SK-N-SH (cell line): ENCODE measurements around the gene ADD2. TPM values are rescaled to one million over a fixed set of nuclear protein-coding genes. Genes with fewer than 3 reads are reported as not detected.

Experiments used
- CTCF ChIA-PET: fragments of 300-600, 350-600 bp; formaldehyde crosslinking; extraction: SDS; loops from one replicate; lab custom pipeline; 2021; lab: Yijun Ruan, JAX
- POLR2A ChIA-PET: fragments of 350-600 bp; sonication (Branson Sonifier 250); formaldehyde crosslinking; extraction: SDS; loops from one replicate; lab custom pipeline; 2020; ENCODE audit warnings: antibody characterized with exemption, inconsistent platforms; lab: Yijun Ruan, JAX
- DNase-seq: peaks from one replicate; pipeline ENCODE4 v3.0.0; 2012
- H2AFZ ChIP-seq: fragments of 200-600 bp; sonication (generic); 2 replicates; pipeline ENCODE4 v1.8.1; 2016; ENCODE audit warnings: antibody characterized with exemption, mild to moderate bottlenecking, low read depth
- H3F3A ChIP-seq: fragments of 200-600 bp; sonication (generic); replicated peaks from 2 replicates; pipeline ENCODE3; 2016; ENCODE audit warnings: antibody characterized with exemption, mild to moderate bottlenecking; ENCODE audit not compliant: insufficient read depth
- H3K27ac ChIP-seq, 2 experiments: fragments of 200-500 bp in 1 of 2; fragments of 200-600 bp in 1 of 2; sonication (Bioruptor generic) in 1 of 2; sonication (generic), shearing (Covaris generic) in 1 of 2; 2 replicates each; pipeline versions ENCODE4 v1.5.1 to v1.6.1; 2014 to 2016; ENCODE audit warnings: low read depth in 2 of 2, inconsistent platforms in 1 of 2, low read length in 1 of 2, mild to moderate bottlenecking in 1 of 2, mixed read lengths in 1 of 2
- H3K27me3 ChIP-seq: fragments of 200-600 bp; sonication (generic), shearing (Covaris generic); 2 replicates; pipeline ENCODE4 v1.6.1; 2016; ENCODE audit warnings: mixed run types; ENCODE audit not compliant: insufficient read depth
- H3K36me3 ChIP-seq, 2 experiments: fragments of 200-500 bp in 1 of 2; fragments of 200-600 bp in 1 of 2; sonication (Bioruptor generic) in 1 of 2; sonication (generic) in 1 of 2; replicated peaks in 1 of 2; 2 replicates each; pipeline versions ENCODE3 to v1.5.1; 2014 to 2016; ENCODE audit warnings: low read length in 1 of 2, mild to moderate bottlenecking in 1 of 2; ENCODE audit not compliant: insufficient read depth in 2 of 2, control insufficient read depth in 1 of 2
- H3K4me1 ChIP-seq, 2 experiments: fragments of 200-500 bp in 1 of 2; fragments of 200-600 bp in 1 of 2; sonication (Bioruptor generic) in 1 of 2; sonication (generic), shearing (Covaris generic) in 1 of 2; 2 replicates each; pipeline versions ENCODE4 v1.5.1 to v1.6.1; 2014 to 2016; ENCODE audit warnings: low read depth in 1 of 2, low read length in 1 of 2, mixed run types in 1 of 2; ENCODE audit not compliant: insufficient read depth in 2 of 2, control insufficient read depth in 1 of 2
- H3K4me2 ChIP-seq: fragments of 200-600 bp; sonication (generic), shearing (Covaris generic); 2 replicates; pipeline ENCODE4 v1.6.1; 2017; ENCODE audit warnings: mixed run types
- H3K4me3 ChIP-seq, 2 experiments: fragments of 200-500 bp in 1 of 2; fragments of 200-600 bp in 1 of 2; sonication (Bioruptor generic) in 1 of 2; sonication (generic), shearing (Covaris generic) in 1 of 2; 2 replicates each; pipeline versions ENCODE4 v1.5.1 to v1.8.1; 2014 to 2016; ENCODE audit warnings: low read depth in 2 of 2, inconsistent platforms in 1 of 2, low read length in 1 of 2, mild to moderate bottlenecking in 1 of 2, mixed read lengths in 1 of 2, moderate library complexity in 1 of 2
- H3K79me2 ChIP-seq: fragments of 200-600 bp; sonication (generic); 2 replicates; pipeline ENCODE4 v1.8.1; 2017; ENCODE audit warnings: mild to moderate bottlenecking; ENCODE audit not compliant: insufficient read depth
- H3K9ac ChIP-seq: fragments of 200-600 bp; sonication (generic); 2 replicates; pipeline ENCODE4 v1.6.1; 2017; ENCODE audit warnings: mixed run types
- H3K9me2 ChIP-seq: fragments of 200-600 bp; sonication (generic); 2 replicates; pipeline ENCODE4 v1.6.1; 2017; ENCODE audit warnings: mixed run types
- H3K9me3 ChIP-seq: fragments of 200-600 bp; sonication (generic); 2 replicates; pipeline ENCODE4 v1.6.1; 2017; ENCODE audit warnings: mixed run types, mild to moderate bottlenecking, moderate library complexity
- H4K20me1 ChIP-seq: fragments of 200-600 bp; sonication (generic); 2 replicates; pipeline ENCODE4 v1.6.1; 2017; ENCODE audit warnings: mild to moderate bottlenecking, mixed run types; ENCODE audit not compliant: insufficient read depth
- CHD2 ChIP-seq: fragments of 150-350 bp; IDR thresholded peaks from 2 replicates; pipeline ENCODE4 v1.6.1; 2018; ENCODE audit warnings: low read length; ENCODE audit not compliant: partially characterized antibody
- EP300 ChIP-seq, 2 experiments: IDR thresholded peaks; 2 replicates each; pipeline versions ENCODE4 v1.4.0 to v1.6.1; 2012; ENCODE audit warnings: borderline replicate concordance in 1 of 2, low read depth in 1 of 2, low read length in 1 of 2
- EZH2phosphoT487 ChIP-seq: fragments of 200-600 bp; sonication (generic); IDR thresholded peaks from 2 replicates; pipeline ENCODE4 v1.6.1; 2017; ENCODE audit warnings: low read depth, mixed run types, mild to moderate bottlenecking, antibody characterized with exemption, moderate library complexity, borderline replicate concordance
- GABPA ChIP-seq: IDR thresholded peaks from 2 replicates; pipeline ENCODE4 v1.4.0; 2012; ENCODE audit warnings: low read depth, mild to moderate bottlenecking
- MEF2A ChIP-seq: IDR thresholded peaks from 2 replicates; pipeline ENCODE4 v1.4.0; 2012; ENCODE audit warnings: low read depth, borderline replicate concordance
- MXI1 ChIP-seq: IDR thresholded peaks from 2 replicates; pipeline ENCODE4 v1.6.1; 2012; ENCODE audit warnings: mild to moderate bottlenecking, low read depth, low read length, improper control_type of control experiment
- SMC3 ChIP-seq: IDR thresholded peaks from 2 replicates; pipeline ENCODE4 v1.6.1; 2012; ENCODE audit warnings: low read depth, low read length, improper control_type of control experiment
- TAF1 ChIP-seq: IDR thresholded peaks from 2 replicates; pipeline ENCODE4 v1.6.1; 2012; ENCODE audit warnings: low read depth, mild to moderate bottlenecking, low read length, moderate library complexity, borderline replicate concordance
- TCF12 ChIP-seq: IDR thresholded peaks from 2 replicates; pipeline ENCODE4 v1.4.0; 2012
- TEAD4 ChIP-seq: IDR thresholded peaks from 2 replicates; pipeline ENCODE4 v1.4.0; 2012; ENCODE audit warnings: mild to moderate bottlenecking, borderline replicate concordance; ENCODE audit not compliant: insufficient read depth
- YY1 ChIP-seq: IDR thresholded peaks from 2 replicates; pipeline ENCODE4 v1.4.0; 2012; ENCODE audit warnings: low read depth, mild to moderate bottlenecking
- WGBS: methylation state at CpG from one replicate; pipeline ENCODE4 v1.1.6; 2017; ENCODE audit warnings: low lambda C conversion rate; 5-methylcytosine and 5-hydroxymethylcytosine counted together
- polyA plus RNA-seq, 3 experiments: library from polyadenylated mRNA; depleted of rRNA; stranded (reverse); fragments of >200 nt; gene quantifications; 2 replicates each; pipeline ENCODE4 v1.2.3, GENCODE V29; 2012
- TF ChIP-seq, protein P1 (sequence below): fragments of 200-600 bp; sonication (generic); IDR thresholded peaks from 2 replicates; pipeline ENCODE4 v1.6.1; 2017; ENCODE audit warnings: antibody characterized with exemption, mild to moderate bottlenecking, moderate library complexity
- TF ChIP-seq, protein P2 (sequence below): fragments of 150-350 bp; IDR thresholded peaks from 2 replicates; pipeline ENCODE4 v1.6.1; 2016; ENCODE audit warnings: mild to moderate bottlenecking, low read depth, low read length
- TF ChIP-seq, protein P3 (sequence below): IDR thresholded peaks from 2 replicates; pipeline ENCODE4 v1.4.0; 2012; ENCODE audit warnings: low read depth, borderline replicate concordance
- TF ChIP-seq, protein P4 (sequence below): IDR thresholded peaks from 2 replicates; pipeline ENCODE4; 2012
- TF ChIP-seq, protein P5 (sequence below): IDR thresholded peaks from 2 replicates; pipeline ENCODE4 v1.4.0; 2012; ENCODE audit warnings: low read depth
- TF ChIP-seq, protein P6 (sequence below): IDR thresholded peaks from 2 replicates; pipeline ENCODE4 v1.4.0; 2012; ENCODE audit warnings: low read depth, borderline replicate concordance

The ADD2 gene
- polyA plus RNA-seq, 1 of the 3 experiments (the other 2 are of a cell fraction), result 0.30 TPM

- no peaks in the 10 kb centered on the region for H3F3A ChIP-seq
- no peak for TF ChIP-seq EZH2phosphoT487
- TF ChIP-seq EP300 (IDR thresholded peaks at IDR 0.05; ENCODE audit: borderline replicate concordance in 1 of 2, low read depth in 1 of 2, low read length in 1 of 2), result no peak
- no peak for TF ChIP-seq MEF2A
- no peak for TF ChIP-seq TCF12
- no peak for TF ChIP-seq SMC3
- TF ChIP-seq, protein P1, sequence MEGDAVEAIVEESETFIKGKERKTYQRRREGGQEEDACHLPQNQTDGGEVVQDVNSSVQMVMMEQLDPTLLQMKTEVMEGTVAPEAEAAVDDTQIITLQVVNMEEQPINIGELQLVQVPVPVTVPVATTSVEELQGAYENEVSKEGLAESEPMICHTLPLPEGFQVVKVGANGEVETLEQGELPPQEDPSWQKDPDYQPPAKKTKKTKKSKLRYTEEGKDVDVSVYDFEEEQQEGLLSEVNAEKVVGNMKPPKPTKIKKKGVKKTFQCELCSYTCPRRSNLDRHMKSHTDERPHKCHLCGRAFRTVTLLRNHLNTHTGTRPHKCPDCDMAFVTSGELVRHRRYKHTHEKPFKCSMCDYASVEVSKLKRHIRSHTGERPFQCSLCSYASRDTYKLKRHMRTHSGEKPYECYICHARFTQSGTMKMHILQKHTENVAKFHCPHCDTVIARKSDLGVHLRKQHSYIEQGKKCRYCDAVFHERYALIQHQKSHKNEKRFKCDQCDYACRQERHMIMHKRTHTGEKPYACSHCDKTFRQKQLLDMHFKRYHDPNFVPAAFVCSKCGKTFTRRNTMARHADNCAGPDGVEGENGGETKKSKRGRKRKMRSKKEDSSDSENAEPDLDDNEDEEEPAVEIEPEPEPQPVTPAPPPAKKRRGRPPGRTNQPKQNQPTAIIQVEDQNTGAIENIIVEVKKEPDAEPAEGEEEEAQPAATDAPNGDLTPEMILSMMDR, result no peak
- TF ChIP-seq TEAD4, result no peak
- TF ChIP-seq, protein P2, sequence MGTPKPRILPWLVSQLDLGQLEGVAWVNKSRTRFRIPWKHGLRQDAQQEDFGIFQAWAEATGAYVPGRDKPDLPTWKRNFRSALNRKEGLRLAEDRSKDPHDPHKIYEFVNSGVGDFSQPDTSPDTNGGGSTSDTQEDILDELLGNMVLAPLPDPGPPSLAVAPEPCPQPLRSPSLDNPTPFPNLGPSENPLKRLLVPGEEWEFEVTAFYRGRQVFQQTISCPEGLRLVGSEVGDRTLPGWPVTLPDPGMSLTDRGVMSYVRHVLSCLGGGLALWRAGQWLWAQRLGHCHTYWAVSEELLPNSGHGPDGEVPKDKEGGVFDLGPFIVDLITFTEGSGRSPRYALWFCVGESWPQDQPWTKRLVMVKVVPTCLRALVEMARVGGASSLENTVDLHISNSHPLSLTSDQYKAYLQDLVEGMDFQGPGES, result no peak
- TF ChIP-seq GABPA, result no peak
- no peak for TF ChIP-seq MXI1
- TF ChIP-seq, protein P3, sequence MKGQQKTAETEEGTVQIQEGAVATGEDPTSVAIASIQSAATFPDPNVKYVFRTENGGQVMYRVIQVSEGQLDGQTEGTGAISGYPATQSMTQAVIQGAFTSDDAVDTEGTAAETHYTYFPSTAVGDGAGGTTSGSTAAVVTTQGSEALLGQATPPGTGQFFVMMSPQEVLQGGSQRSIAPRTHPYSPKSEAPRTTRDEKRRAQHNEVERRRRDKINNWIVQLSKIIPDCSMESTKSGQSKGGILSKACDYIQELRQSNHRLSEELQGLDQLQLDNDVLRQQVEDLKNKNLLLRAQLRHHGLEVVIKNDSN, result no peak
- TF ChIP-seq TAF1, result no peak
- H3K9me3 ChIP-seq, result no peaks in the 10 kb centered on the region
- H3K9ac ChIP-seq, result no peak overlapping the region
- no peaks in the 10 kb centered on the region for H3K9me2 ChIP-seq
- no peak overlapping the region for H3K4me2 ChIP-seq
- H3K27ac ChIP-seq, result no peak overlapping the region
- no peaks in the 10 kb centered on the region for H4K20me1 ChIP-seq
- no peaks in the 10 kb centered on the region for H3K79me2 ChIP-seq
- WGBS, result 14% methylated on average over 2 of the region's 2 CpGs
- peaks cover 8% of the 10 kb centered on the region; the same call in 1 of the 2 replicates for H3K27me3 ChIP-seq
- H3K4me1 ChIP-seq, result no peaks in the 10 kb centered on the region
- ChIA-PET CTCF (interaction anchor here (1.3 to 2.3 kb wide), 5 partner anchors 9 to 150 kb away, joined by 3 to 11 read pairs (median 4); no protein-coding TSS in a partner anchor), POLR2A (no interaction called here)
- H3K36me3 ChIP-seq, result no peaks in the 10 kb centered on the region
- no peak for DNase-seq
- H3K4me3 ChIP-seq, result no peak overlapping the region
- no peak overlapping the region for H2AFZ ChIP-seq
Measured at GRCh38 chr2:70797506-70797905, 29.5 kb upstream of the ADD2 start.

DNA sequence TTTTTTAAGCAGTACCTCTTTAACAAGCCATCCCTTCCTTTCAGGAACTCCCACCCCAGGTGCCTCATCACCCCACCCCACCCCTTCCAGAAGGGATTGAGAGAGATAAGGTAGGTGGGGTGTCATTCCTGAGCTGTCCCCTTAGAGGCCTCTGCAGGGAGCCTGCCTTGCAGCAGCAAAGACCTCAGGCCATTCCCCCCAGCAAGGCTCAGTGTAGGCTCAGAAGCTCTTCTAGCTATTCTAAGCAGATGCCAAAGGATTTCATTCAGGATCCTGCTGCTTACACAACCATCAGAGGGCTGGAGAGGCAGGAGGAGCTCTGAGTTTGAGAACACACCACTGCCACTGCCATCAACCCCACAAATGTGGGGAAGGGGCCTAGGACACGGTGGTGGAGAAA, 28.3 kb upstream of the ADD2 start:
- no peaks in the 10 kb centered on the region for H3K9me2 ChIP-seq
- no peak for TF ChIP-seq CHD2
- no peak for TF ChIP-seq EP300 (IDR thresholded peaks at IDR 0.05; ENCODE audit: borderline replicate concordance in 1 of 2, low read depth in 1 of 2, low read length in 1 of 2)
- TF ChIP-seq TAF1, result no peak
- TF ChIP-seq, protein P4, sequence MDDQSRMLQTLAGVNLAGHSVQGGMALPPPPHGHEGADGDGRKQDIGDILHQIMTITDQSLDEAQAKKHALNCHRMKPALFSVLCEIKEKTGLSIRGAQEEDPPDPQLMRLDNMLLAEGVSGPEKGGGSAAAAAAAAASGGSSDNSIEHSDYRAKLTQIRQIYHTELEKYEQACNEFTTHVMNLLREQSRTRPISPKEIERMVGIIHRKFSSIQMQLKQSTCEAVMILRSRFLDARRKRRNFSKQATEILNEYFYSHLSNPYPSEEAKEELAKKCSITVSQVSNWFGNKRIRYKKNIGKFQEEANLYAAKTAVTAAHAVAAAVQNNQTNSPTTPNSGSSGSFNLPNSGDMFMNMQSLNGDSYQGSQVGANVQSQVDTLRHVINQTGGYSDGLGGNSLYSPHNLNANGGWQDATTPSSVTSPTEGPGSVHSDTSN, result no peak
- TF ChIP-seq, protein P5, sequence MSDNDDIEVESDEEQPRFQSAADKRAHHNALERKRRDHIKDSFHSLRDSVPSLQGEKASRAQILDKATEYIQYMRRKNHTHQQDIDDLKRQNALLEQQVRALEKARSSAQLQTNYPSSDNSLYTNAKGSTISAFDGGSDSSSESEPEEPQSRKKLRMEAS, result no peak
- TF ChIP-seq MXI1, result no peak
- TF ChIP-seq MEF2A, result no peak
- no peak for TF ChIP-seq SMC3
- no peak for TF ChIP-seq TCF12
- TF ChIP-seq, protein P6, sequence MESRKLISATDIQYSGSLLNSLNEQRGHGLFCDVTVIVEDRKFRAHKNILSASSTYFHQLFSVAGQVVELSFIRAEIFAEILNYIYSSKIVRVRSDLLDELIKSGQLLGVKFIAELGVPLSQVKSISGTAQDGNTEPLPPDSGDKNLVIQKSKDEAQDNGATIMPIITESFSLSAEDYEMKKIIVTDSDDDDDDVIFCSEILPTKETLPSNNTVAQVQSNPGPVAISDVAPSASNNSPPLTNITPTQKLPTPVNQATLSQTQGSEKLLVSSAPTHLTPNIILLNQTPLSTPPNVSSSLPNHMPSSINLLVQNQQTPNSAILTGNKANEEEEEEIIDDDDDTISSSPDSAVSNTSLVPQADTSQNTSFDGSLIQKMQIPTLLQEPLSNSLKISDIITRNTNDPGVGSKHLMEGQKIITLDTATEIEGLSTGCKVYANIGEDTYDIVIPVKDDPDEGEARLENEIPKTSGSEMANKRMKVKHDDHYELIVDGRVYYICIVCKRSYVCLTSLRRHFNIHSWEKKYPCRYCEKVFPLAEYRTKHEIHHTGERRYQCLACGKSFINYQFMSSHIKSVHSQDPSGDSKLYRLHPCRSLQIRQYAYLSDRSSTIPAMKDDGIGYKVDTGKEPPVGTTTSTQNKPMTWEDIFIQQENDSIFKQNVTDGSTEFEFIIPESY, result no peak
- TF ChIP-seq YY1, result no peak
- TF ChIP-seq, all 33 proteins: peak for 0
- no peaks in the 10 kb centered on the region for H3K36me3 ChIP-seq
- 50% methylated on average over 1 of the region's 1 CpG for WGBS
- H3K9me3 ChIP-seq, result no peaks in the 10 kb centered on the region
- H3K79me2 ChIP-seq, result no peaks in the 10 kb centered on the region
- ChIA-PET CTCF (interaction anchor here (0.6 to 2.3 kb wide), 8 partner anchors 8 to 495 kb away, joined by 3 to 11 read pairs (median 3); no protein-coding TSS in a partner anchor), POLR2A (no interaction called here)
- H3K4me2 ChIP-seq, result no peak overlapping the region
- no peak overlapping the region for H3K4me3 ChIP-seq
- H3K27ac ChIP-seq, result no peak overlapping the region
- no peaks in the 10 kb centered on the region for H3K4me1 ChIP-seq
- H4K20me1 ChIP-seq, result no peaks in the 10 kb centered on the region
- H2AFZ ChIP-seq, result no peak overlapping the region
- no peaks in the 10 kb centered on the region for H3F3A ChIP-seq
- DNase-seq, result no peak
- H3K9ac ChIP-seq, result no peak overlapping the region
- peaks cover 17% of the 10 kb centered on the region; the same call in 1 of the 2 replicates for H3K27me3 ChIP-seq
